Measurements from ENCODE around the gene PAQR8.

DNA sequence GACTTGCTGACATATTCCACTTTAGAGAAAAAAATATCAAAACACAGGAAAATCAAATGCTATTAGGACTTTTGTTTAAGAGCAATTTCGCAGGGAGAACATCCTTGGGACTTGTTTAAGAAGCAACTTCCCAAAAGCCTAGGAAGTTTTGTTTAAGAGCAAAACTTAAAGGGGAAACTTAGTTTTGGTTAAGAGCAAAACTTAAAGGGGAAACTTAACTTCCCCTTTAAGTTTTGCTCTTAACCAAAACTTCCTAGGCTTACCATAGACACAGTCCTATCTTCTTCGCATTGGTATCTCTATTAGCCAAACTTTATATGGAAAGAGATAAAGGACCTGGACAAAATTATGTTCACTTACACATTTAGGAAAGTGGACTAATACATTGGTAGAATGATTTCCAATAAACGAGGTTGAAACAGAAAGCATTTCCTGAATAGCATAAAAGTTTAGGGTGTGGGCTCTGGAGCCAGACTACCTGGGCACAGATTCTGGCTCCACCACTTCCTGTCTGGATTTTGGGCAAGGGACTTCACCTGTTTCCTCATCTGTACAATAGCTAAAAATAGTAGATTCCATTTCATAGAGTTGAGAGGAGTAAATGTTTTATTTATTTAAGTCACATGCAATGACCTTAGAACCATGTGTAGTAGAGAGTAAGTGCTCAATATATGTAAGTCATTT is 15.7 kb downstream of the PAQR8 start:
- TF ChIP-seq CTCF (IDR thresholded peaks at IDR 0.05; ENCODE audit: insufficient read depth, low read length, poor library complexity, severe bottlenecking) (no peak), EZH2phosphoT487 (conservative IDR thresholded peaks at IDR 0.05; ENCODE audit: low read length) (no peak)
